Liver (tissue), 9 donors: Measurements from ENCODE around the gene HAUS2. TPM values are rescaled to one million over a fixed set of nuclear protein-coding genes. Genes with fewer than 3 reads are reported as not detected.
A peak's percentile ranks its signal among the peaks of the same experiment; 100 is the strongest.

Experiments used
- DNase-seq: peaks from one replicate; pipeline ENCODE4 v3.0.0-alpha.2; 2017; ENCODE audit warnings: low spot score
- H3K27ac ChIP-seq, 2 donors: one replicate each; pipeline ENCODE4 v1.7.0; 2013; ENCODE audit warnings: inconsistent platforms in 2 of 2, low read length in 2 of 2, control low read depth in 1 of 2, low read depth in 1 of 2, mild to moderate bottlenecking in 1 of 2
- H3K27me3 ChIP-seq, 4 donors: one replicate each; pipeline versions ENCODE4 v1.6.1 to v1.7.0; 2013; ENCODE audit warnings: low read length in 3 of 4, inconsistent platforms in 1 of 4, mild to moderate bottlenecking in 1 of 4, moderate library complexity in 1 of 4; ENCODE audit not compliant: control insufficient read depth in 4 of 4, insufficient read depth in 4 of 4
- H3K36me3 ChIP-seq, 4 donors: one replicate each; pipeline versions ENCODE4 v1.6.1 to v1.7.0; 2013; ENCODE audit warnings: low read length in 3 of 4, mild to moderate bottlenecking in 3 of 4, low read depth in 1 of 4, moderate library complexity in 1 of 4; ENCODE audit not compliant: control insufficient read depth in 4 of 4, insufficient read depth in 3 of 4
- H3K4me1 ChIP-seq, 4 donors: one replicate each; pipeline versions ENCODE4 v1.6.1 to v1.7.0; 2013; ENCODE audit warnings: low read length in 3 of 4, mild to moderate bottlenecking in 3 of 4, moderate library complexity in 1 of 4; ENCODE audit not compliant: control insufficient read depth in 4 of 4, insufficient read depth in 4 of 4
- H3K4me3 ChIP-seq, 3 donors: one replicate each; pipeline versions ENCODE4 v1.6.1 to v1.7.0; 2013; ENCODE audit warnings: low read length in 3 of 3, control low read depth in 1 of 3, low read depth in 1 of 3, mild to moderate bottlenecking in 1 of 3
- H3K9ac ChIP-seq, 2 donors: one replicate each; pipeline ENCODE4 v1.7.0; 2013; ENCODE audit warnings: low read length in 2 of 2, mild to moderate bottlenecking in 2 of 2, moderate library complexity in 2 of 2, control low read depth in 1 of 2, low read depth in 1 of 2
- H3K9me3 ChIP-seq, 4 donors: one replicate each; pipeline versions ENCODE4 v1.6.1 to v1.7.0; 2013; ENCODE audit warnings: low read length in 3 of 4; ENCODE audit not compliant: control insufficient read depth in 4 of 4
- ATF3 ChIP-seq: IDR thresholded peaks from 2 replicates; pipeline ENCODE4 v1.6.1; 2016; ENCODE audit warnings: antibody characterized with exemption
- EGR1 ChIP-seq, 2 donors: IDR thresholded peaks; 2 replicates each; pipeline ENCODE4 v1.6.1; 2016 to 2018; ENCODE audit warnings: antibody characterized with exemption in 2 of 2, low read depth in 2 of 2
- FOXA2 ChIP-seq: IDR thresholded peaks from 2 replicates; pipeline ENCODE4 v1.6.1; 2016; ENCODE audit warnings: antibody characterized with exemption
- GABPA ChIP-seq, 2 donors: IDR thresholded peaks in 1 of 2; conservative IDR thresholded peaks in 1 of 2; 2 replicates each; pipeline ENCODE4 v1.6.1; 2016; ENCODE audit warnings: antibody characterized with exemption in 2 of 2, mild to moderate bottlenecking in 1 of 2, moderate library complexity in 1 of 2
- HNF4A ChIP-seq, 2 donors: conservative IDR thresholded peaks; 2 replicates each; pipeline ENCODE4 v1.6.1; 2016; ENCODE audit warnings: antibody characterized with exemption in 2 of 2, mild to moderate bottlenecking in 2 of 2
- HNF4G ChIP-seq: IDR thresholded peaks from 2 replicates; pipeline ENCODE4 v1.6.1; 2016; ENCODE audit warnings: antibody characterized with exemption
- JUND ChIP-seq, 2 donors: IDR thresholded peaks; 2 replicates each; pipeline ENCODE4 v1.6.1; 2016; ENCODE audit warnings: antibody characterized with exemption in 2 of 2
- NR2F2 ChIP-seq: IDR thresholded peaks from 2 replicates; pipeline ENCODE4 v1.6.1; 2016; ENCODE audit warnings: antibody characterized with exemption
- RAD21 ChIP-seq, 2 donors: IDR thresholded peaks; 2 replicates each; pipeline ENCODE4 v1.6.1; 2016; ENCODE audit warnings: antibody characterized with exemption in 2 of 2, mild to moderate bottlenecking in 2 of 2
- SP1 ChIP-seq: IDR thresholded peaks from 2 replicates; pipeline ENCODE4 v1.6.1; 2018; ENCODE audit warnings: antibody characterized with exemption, mild to moderate bottlenecking
- TAF1 ChIP-seq: conservative IDR thresholded peaks from 2 replicates; pipeline ENCODE4 v1.6.1; 2016; ENCODE audit warnings: antibody characterized with exemption, mild to moderate bottlenecking
- YY1 ChIP-seq: IDR thresholded peaks from 2 replicates; pipeline ENCODE4 v1.6.1; 2016; ENCODE audit warnings: antibody characterized with exemption, mild to moderate bottlenecking
- WGBS: extraction: QIAGEN DNeasy Blood & Tissue Kit; methylation state at CpG from one replicate; pipeline ENCODE4 v1.1.7; 2013; 5-methylcytosine and 5-hydroxymethylcytosine counted together
- polyA plus RNA-seq, 2 donors: library from polyadenylated mRNA; stranded (reverse) in 1 of 2; unstranded in 1 of 2; fragments of 200-250 nt in 1 of 2; fragments of >200 nt in 1 of 2; fragmentation: Nextera tagmentation in 1 of 2; extraction: Ambion mirVana in 1 of 2; gene quantifications; one replicate each; pipeline versions ENCODE4 v1.2.1 to v1.2.3, GENCODE V29; 2013 to 2015
- total RNA-seq, 2 donors: library from RNA; depleted of rRNA; stranded (reverse); fragments of >200 nt; gene quantifications; one replicate each; pipeline ENCODE4 v1.2.3, GENCODE V29; 2014
- TF ChIP-seq, protein P1 (sequence below): fragments of 150-350 bp; IDR thresholded peaks from 2 replicates; pipeline ENCODE4 v1.5.1; 2017; ENCODE audit warnings: improper control_type of control experiment, low read depth, low read length; ENCODE audit not compliant: missing input control
- TF ChIP-seq, protein P2 (sequence below): IDR thresholded peaks from 2 replicates; pipeline ENCODE4 v1.6.1; 2016; ENCODE audit warnings: antibody characterized with exemption, mild to moderate bottlenecking
- TF ChIP-seq, protein P3 (sequence below): IDR thresholded peaks from 2 replicates; pipeline ENCODE4 v1.6.1; 2016; ENCODE audit warnings: antibody characterized with exemption
- TF ChIP-seq, protein P4 (sequence below): IDR thresholded peaks from 2 replicates; pipeline ENCODE4 v1.6.1; 2016; ENCODE audit warnings: antibody characterized with exemption
- donor health status: healthy.
- donor health status: healthy.
- donor health status: healthy.
- donor health status: healthy.
- donor health status: healthy.

Gene HAUS2
- total and polyA plus RNA-seq, 4 donors = 4.1 to 23.2 (median 6.6) TPM

DNA sequence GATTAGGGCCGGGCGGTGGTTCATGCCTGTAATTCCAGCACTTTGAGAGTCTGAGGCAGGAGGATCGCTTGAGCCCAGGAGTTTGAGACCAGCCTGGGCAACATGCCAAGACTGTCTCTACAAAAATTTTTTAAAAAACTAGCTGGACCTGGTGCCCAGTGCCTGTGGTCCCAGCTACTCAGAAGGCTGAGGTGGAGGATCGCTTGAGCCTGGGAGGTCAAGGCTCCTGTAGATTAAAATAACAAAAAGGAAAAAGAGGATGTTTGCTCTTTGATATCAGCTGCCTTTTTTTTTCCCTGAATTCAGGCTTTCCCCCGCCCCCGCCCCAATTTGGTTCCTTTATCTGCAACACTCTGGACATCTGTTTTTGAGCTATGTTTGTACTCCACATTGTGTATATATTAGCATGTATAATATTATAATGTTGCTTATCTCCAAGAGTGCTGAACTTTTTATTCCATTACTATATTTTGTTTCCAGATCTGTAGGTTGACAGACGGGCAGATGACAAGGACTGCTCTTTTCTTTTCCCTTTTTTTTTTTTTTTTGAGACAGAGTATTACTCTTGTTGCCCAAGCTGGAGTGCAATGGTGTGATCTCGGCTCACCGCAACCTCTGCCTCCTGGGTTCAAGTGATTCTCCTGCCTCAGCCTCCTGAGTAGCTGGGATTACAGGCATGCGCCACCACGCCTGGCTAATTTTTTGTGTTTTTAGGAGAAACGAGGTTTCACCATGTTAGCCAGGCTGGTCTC, 48.6 kb upstream of the HAUS2 start:
- 78% methylated on average over 12 of the region's 12 CpGs for WGBS
- peak; percentile 53 for DNase-seq
- peak overlapping the region; percentile 2 to 40 for H3K27ac ChIP-seq
- H3K4me1 ChIP-seq = peaks cover 3 to 15% (median 7%) of the 10 kb centered on the region in 4 donors
- H3K9me3 ChIP-seq = no peaks in the 10 kb centered on the region
- no peaks in the 10 kb centered on the region for H3K27me3 ChIP-seq
- no peaks in the 10 kb centered on the region for H3K36me3 ChIP-seq
- H3K9ac ChIP-seq = no peak overlapping the region
- H3K4me3 ChIP-seq = no peak overlapping the region
- TF ChIP-seq FOXA2 = no peak
- peak; percentile 43 for TF ChIP-seq NR2F2
- TF ChIP-seq, protein P1, sequence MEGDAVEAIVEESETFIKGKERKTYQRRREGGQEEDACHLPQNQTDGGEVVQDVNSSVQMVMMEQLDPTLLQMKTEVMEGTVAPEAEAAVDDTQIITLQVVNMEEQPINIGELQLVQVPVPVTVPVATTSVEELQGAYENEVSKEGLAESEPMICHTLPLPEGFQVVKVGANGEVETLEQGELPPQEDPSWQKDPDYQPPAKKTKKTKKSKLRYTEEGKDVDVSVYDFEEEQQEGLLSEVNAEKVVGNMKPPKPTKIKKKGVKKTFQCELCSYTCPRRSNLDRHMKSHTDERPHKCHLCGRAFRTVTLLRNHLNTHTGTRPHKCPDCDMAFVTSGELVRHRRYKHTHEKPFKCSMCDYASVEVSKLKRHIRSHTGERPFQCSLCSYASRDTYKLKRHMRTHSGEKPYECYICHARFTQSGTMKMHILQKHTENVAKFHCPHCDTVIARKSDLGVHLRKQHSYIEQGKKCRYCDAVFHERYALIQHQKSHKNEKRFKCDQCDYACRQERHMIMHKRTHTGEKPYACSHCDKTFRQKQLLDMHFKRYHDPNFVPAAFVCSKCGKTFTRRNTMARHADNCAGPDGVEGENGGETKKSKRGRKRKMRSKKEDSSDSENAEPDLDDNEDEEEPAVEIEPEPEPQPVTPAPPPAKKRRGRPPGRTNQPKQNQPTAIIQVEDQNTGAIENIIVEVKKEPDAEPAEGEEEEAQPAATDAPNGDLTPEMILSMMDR = no peak
- TF ChIP-seq RAD21 (IDR thresholded peaks at IDR 0.05) = no peak
- TF ChIP-seq TAF1 = no peak
- no peak for TF ChIP-seq HNF4G
- no peak for TF ChIP-seq YY1

DNA sequence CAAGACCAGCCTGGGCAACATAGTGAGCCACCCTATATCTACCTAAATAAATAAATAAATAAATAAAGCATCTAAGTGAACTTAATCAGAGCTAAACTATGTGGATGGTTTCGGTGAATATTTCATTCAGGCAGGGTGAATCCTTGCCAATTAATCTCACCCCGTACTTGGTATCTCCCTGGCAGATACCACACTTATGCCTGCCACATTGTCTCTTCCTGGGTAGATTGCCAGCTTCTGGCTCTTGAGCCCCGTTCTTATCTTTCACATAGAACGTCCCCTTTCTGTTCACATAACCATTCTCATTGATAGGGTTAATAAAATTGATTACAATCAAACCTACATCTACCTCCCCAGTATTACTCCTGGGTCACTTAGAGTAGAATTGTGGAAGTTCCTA, 46.2 kb upstream of the HAUS2 start:
- Histone ChIP-seq H3K27ac (no peak overlapping the region), H3K27me3 (no peaks in the 10 kb centered on the region), H3K4me3 (no peak overlapping the region), H3K9ac (no peak overlapping the region), H3K9me3 (no peaks in the 10 kb centered on the region), H3K36me3 (no peaks in the 10 kb centered on the region), H3K4me1 (peaks cover 0 to 8% (median 5%) of the 10 kb centered on the region in 4 donors)
- TF ChIP-seq HNF4G = no peak
- no peak for TF ChIP-seq YY1
- TF ChIP-seq ATF3 = no peak
- TF ChIP-seq HNF4A (conservative IDR thresholded peaks at IDR 0.05) = no peak
- no peak for TF ChIP-seq JUND (IDR thresholded peaks at IDR 0.05)
- TF ChIP-seq, protein P1 = no peak
- no peak for TF ChIP-seq NR2F2
- no peak for TF ChIP-seq FOXA2
- no peak for TF ChIP-seq SP1
- no peak for DNase-seq
- 49% methylated on average over 4 of the region's 4 CpGs for WGBS

DNA sequence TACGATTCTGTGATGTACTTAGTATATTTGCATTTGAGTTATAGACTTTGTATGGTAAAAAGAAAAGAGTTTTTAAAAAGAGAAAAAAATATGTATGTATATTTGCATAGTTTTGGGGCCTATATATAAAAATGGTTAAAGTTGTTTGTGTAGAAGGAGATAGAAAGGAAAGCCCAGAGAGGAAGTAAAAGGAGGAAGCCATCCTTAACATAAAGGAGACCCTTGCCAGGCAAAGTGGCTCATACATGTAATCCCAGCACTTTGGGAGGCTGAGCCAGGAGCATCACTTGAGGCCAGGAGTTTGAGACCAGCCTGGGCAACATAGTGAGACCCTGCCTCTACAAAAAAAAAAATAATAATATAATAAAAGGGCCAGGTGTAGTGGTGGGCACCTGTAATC, 44.8 kb upstream of the HAUS2 start:
- DNase-seq = no peak
- Histone ChIP-seq H3K27ac (no peak overlapping the region), H3K4me1 (peaks cover 0 to 5% (median 1%) of the 10 kb centered on the region in 4 donors), H3K27me3 (no peaks in the 10 kb centered on the region), H3K36me3 (no peaks in the 10 kb centered on the region), H3K9me3 (no peaks in the 10 kb centered on the region), H3K4me3 (no peak overlapping the region), H3K9ac (no peak overlapping the region)
- WGBS = 83% methylated on average over 1 of the region's 1 CpG
- TF ChIP-seq, protein P2, sequence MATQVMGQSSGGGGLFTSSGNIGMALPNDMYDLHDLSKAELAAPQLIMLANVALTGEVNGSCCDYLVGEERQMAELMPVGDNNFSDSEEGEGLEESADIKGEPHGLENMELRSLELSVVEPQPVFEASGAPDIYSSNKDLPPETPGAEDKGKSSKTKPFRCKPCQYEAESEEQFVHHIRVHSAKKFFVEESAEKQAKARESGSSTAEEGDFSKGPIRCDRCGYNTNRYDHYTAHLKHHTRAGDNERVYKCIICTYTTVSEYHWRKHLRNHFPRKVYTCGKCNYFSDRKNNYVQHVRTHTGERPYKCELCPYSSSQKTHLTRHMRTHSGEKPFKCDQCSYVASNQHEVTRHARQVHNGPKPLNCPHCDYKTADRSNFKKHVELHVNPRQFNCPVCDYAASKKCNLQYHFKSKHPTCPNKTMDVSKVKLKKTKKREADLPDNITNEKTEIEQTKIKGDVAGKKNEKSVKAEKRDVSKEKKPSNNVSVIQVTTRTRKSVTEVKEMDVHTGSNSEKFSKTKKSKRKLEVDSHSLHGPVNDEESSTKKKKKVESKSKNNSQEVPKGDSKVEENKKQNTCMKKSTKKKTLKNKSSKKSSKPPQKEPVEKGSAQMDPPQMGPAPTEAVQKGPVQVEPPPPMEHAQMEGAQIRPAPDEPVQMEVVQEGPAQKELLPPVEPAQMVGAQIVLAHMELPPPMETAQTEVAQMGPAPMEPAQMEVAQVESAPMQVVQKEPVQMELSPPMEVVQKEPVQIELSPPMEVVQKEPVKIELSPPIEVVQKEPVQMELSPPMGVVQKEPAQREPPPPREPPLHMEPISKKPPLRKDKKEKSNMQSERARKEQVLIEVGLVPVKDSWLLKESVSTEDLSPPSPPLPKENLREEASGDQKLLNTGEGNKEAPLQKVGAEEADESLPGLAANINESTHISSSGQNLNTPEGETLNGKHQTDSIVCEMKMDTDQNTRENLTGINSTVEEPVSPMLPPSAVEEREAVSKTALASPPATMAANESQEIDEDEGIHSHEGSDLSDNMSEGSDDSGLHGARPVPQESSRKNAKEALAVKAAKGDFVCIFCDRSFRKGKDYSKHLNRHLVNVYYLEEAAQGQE = no peak
- TF ChIP-seq JUND (IDR thresholded peaks at IDR 0.05) (no peak), EGR1 (IDR thresholded peaks at IDR 0.05; ENCODE audit: low read depth in 2 of 2) (no peak), GABPA (IDR thresholded peaks at IDR 0.05 in 1 of 2, conservative IDR thresholded peaks at IDR 0.05 in 1 of 2) (no peak), RAD21 (IDR thresholded peaks at IDR 0.05) (no peak), NR2F2 (no peak), SP1 (no peak), YY1 (no peak), TAF1 (no peak)
- TF ChIP-seq, protein P3, sequence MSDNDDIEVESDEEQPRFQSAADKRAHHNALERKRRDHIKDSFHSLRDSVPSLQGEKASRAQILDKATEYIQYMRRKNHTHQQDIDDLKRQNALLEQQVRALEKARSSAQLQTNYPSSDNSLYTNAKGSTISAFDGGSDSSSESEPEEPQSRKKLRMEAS = no peak
- TF ChIP-seq, protein P4, sequence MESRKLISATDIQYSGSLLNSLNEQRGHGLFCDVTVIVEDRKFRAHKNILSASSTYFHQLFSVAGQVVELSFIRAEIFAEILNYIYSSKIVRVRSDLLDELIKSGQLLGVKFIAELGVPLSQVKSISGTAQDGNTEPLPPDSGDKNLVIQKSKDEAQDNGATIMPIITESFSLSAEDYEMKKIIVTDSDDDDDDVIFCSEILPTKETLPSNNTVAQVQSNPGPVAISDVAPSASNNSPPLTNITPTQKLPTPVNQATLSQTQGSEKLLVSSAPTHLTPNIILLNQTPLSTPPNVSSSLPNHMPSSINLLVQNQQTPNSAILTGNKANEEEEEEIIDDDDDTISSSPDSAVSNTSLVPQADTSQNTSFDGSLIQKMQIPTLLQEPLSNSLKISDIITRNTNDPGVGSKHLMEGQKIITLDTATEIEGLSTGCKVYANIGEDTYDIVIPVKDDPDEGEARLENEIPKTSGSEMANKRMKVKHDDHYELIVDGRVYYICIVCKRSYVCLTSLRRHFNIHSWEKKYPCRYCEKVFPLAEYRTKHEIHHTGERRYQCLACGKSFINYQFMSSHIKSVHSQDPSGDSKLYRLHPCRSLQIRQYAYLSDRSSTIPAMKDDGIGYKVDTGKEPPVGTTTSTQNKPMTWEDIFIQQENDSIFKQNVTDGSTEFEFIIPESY = no peak
